Naive thymus-derived CD8-positive, alpha-beta T cell (primary cell): Measurements from ENCODE around the gene PCED1B. TPM values are rescaled to one million over a fixed set of nuclear protein-coding genes. Genes with fewer than 3 reads are reported as not detected.
A peak's percentile ranks its signal among the peaks of the same experiment; 100 is the strongest.

Experiments
- ATAC-seq, 2 donors: fragments of 150-1000 bp; cut with Tn5 transposase in 1 of 2; sonication (Bioruptor Pico), chemical (Tn5 transposase) in 1 of 2; 1 replicate in 1 of 2; 2 replicates in 1 of 2; pipeline ENCODE4 v1.10.0; 2021; ENCODE audit warnings: mild to moderate bottlenecking in 2 of 2, moderate library complexity in 2 of 2
- POLR2A ChIA-PET: fragments of 350-600 bp; sonication (Branson Sonifier 250); formaldehyde crosslinking; loops from one replicate; lab custom pipeline; 2021; ENCODE audit warnings: antibody characterized with exemption; lab: Charles Lee
- DNase-seq, 10 donors: peaks; one replicate each; pipeline versions ENCODE4 v3.0.0 to v3.0.0-alpha.2; 2020 to 2022
- H3K27ac Mint-ChIP-seq, 10 donors: one replicate each; pipeline ENCODE4 v1.8.0; 2020 to 2022; ENCODE audit warnings: mild to moderate bottlenecking in 10 of 10, mixed read lengths in 10 of 10, moderate library complexity in 4 of 10, inconsistent platforms in 1 of 10
- H3K27me3 Mint-ChIP-seq, 5 donors: one replicate each; pipeline ENCODE4 v1.8.0; 2021 to 2022; ENCODE audit warnings: mixed read lengths in 5 of 5
- H3K36me3 Mint-ChIP-seq, 3 donors: one replicate each; pipeline ENCODE4 v1.8.0; 2020 to 2022; ENCODE audit warnings: mixed read lengths in 3 of 3, mild to moderate bottlenecking in 2 of 3, inconsistent platforms in 1 of 3
- H3K4me1 Mint-ChIP-seq, 4 donors: one replicate each; pipeline ENCODE4 v1.8.0; 2021 to 2022; ENCODE audit warnings: mixed read lengths in 4 of 4
- H3K4me3 Mint-ChIP-seq, 10 donors: one replicate each; pipeline ENCODE4 v1.8.0; 2020 to 2022; ENCODE audit warnings: mild to moderate bottlenecking in 10 of 10, mixed read lengths in 10 of 10, moderate library complexity in 6 of 10, inconsistent platforms in 1 of 10
- H3K9me3 Mint-ChIP-seq, 9 donors: one replicate each; pipeline ENCODE4 v1.8.0; 2020 to 2022; ENCODE audit warnings: mixed read lengths in 9 of 9, mild to moderate bottlenecking in 3 of 9, inconsistent platforms in 1 of 9, moderate library complexity in 1 of 9
- polyA plus RNA-seq, 3 donors: library from polyadenylated mRNA; unstranded; fragments of 300-500 nt; fragmentation: Illumina TruSeq; gene quantifications; one replicate each; pipeline ENCODE4 v1.2.3, GENCODE V29; 2021
- total RNA-seq, 8 experiments: library from RNA in 2 of 8; stranded (reverse) in 2 of 8; gene quantifications; one replicate each; pipeline ENCODE4 v1.2.3 and lab custom pipeline; 2021 to 2026

Gene PCED1B
- total and polyA plus RNA-seq, 5 experiments from 2014 or later: 54.9 to 163 (median 83.9) TPM

DNA sequence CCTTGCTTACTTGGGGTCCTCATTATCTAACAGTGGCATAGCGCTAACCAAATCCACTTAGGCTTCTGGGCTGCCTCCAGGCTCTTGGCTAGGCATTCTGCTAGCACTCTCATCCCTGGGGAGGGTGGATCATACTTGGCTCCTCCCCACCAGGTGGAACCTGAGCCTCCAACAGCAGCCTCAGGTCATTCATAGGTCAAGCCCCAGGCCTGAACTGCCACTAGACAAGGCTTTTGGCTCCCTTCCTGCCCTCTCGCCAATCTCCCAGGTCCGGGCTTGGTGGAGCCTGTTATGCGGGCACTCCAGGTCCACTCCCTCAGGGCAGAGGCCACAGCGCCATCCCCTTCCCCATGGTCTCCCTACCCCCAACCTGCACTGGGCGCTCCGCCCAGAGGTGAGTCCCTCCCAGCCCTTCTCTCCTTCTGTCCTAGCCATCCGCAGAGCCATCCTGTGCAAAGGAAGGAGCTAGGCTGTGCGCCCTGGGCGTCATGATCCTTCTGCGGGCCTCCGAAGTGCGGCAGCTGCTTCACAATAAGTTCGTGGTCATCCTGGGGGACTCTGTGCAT is 155.2 kb downstream of the PCED1B start:
- H3K4me3 Mint-ChIP-seq: peak overlapping the region in 1 of 10 donors; percentile 25

DNA sequence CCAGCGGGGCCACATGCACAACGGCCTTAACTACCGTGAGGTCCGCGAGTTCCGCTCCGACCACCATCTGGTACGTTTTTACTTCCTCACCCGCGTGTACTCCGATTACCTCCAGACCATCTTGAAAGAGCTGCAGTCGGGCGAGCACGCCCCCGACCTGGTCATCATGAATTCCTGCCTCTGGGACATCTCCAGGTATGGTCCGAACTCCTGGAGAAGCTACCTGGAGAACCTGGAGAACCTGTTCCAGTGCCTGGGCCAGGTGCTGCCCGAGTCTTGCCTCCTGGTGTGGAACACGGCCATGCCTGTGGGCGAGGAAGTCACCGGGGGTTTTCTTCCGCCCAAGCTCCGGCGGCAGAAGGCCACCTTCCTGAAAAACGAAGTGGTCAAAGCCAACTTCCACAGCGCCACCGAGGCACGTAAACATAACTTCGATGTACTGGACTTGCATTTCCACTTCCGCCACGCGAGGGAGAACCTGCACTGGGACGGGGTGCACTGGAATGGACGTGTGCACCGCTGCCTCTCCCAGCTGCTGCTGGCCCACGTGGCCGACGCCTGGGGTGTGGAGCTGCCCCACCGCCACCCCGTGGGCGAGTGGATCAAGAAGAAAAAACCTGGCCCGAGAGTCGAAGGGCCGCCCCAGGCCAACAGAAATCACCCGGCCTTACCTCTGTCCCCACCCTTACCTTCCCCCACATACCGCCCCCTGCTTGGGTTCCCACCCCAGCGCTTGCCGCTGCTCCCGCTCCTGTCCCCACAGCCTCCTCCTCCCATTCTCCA is 156.0 kb downstream of the PCED1B start:
- peaks cover 26 to 80% (median 64%) of the 10 kb centered on the region in 4 donors for H3K4me1 Mint-ChIP-seq
- no peak for ATAC-seq
- peak overlapping the region in 3 of 10 donors; percentile 36 to 64 (median 49) for H3K4me3 Mint-ChIP-seq
- peaks cover 0 to 11% (median 6%) of the 10 kb centered on the region in 9 donors for H3K9me3 Mint-ChIP-seq
- peaks cover 17 to 79% (median 69%) of the 10 kb centered on the region in 3 donors for H3K36me3 Mint-ChIP-seq
- POLR2A ChIA-PET: interaction anchor here (0.6 to 1.1 kb wide), 4 partner anchors 15 to 182 kb away, joined by 3 to 4 read pairs (median 3); no protein-coding TSS in a partner anchor
- H3K27ac Mint-ChIP-seq: peak overlapping the region in 7 of 10 donors; percentile 34 to 95 (median 86)
- no peak for DNase-seq
- no peaks in the 10 kb centered on the region for H3K27me3 Mint-ChIP-seq

More for the DNA sequence above, 155.2 kb downstream of the PCED1B start:
- Mint-ChIP-seq H3K36me3 (peaks cover 17 to 82% (median 73%) of the 10 kb centered on the region in 3 donors), H3K9me3 (peaks cover 0 to 11% (median 6%) of the 10 kb centered on the region in 9 donors), H3K4me1 (peaks cover 26 to 82% (median 64%) of the 10 kb centered on the region in 4 donors), H3K27ac (peak overlapping the region in 9 of 10 donors; percentile 14 to 78 (median 68)), H3K27me3 (no peaks in the 10 kb centered on the region)
- no peak for ATAC-seq
- no peak for DNase-seq
- POLR2A ChIA-PET: interaction anchor here (0.6 to 0.7 kb wide), 3 partner anchors 16 to 182 kb away, joined by 3 to 4 read pairs (median 3); no protein-coding TSS in a partner anchor

DNA sequence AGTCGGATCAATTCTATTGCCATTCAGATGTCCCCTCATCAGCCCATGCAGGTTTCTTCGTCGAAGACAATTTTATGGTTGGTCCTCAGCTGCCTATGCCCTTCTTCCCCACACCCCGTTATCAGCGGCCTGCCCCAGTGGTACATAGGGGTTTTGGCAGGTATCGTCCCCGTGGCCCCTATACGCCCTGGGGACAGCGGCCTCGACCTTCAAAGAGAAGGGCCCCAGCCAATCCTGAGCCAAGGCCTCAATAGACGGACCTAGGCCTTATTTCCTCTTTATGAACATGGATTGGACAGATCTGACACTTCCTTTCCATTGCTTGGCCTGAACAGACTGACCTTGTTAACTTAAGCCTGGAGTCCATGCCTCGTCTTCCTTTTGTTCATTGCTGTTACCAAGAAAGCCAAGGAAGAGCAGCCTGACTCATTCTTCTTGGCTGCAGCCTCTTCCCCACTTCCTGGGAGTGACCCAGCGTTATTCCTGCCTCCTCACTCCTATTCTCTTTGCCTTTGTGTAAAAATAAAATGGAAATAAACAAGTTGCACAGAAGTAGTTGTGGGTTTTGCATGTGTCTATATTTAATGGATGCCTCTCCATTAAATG is 156.8 kb downstream of the PCED1B start:
- peak overlapping the region; percentile 27 to 95 (median 82) for H3K27ac Mint-ChIP-seq
- no peak for DNase-seq
- peak overlapping the region in 6 of 10 donors; percentile 11 to 64 (median 52) for H3K4me3 Mint-ChIP-seq
- POLR2A ChIA-PET: interaction anchor here (1.0 to 1.1 kb wide), 2 partner anchors 16 to 44 kb away, joined by 3 to 4 read pairs; no protein-coding TSS in a partner anchor
- peaks cover 0 to 11% (median 6%) of the 10 kb centered on the region in 9 donors for H3K9me3 Mint-ChIP-seq
- no peak for ATAC-seq
- H3K27me3 Mint-ChIP-seq: no peaks in the 10 kb centered on the region
- peaks cover 21 to 77% (median 60%) of the 10 kb centered on the region in 4 donors for H3K4me1 Mint-ChIP-seq
- H3K36me3 Mint-ChIP-seq: peaks cover 12 to 72% (median 63%) of the 10 kb centered on the region in 3 donors

DNA sequence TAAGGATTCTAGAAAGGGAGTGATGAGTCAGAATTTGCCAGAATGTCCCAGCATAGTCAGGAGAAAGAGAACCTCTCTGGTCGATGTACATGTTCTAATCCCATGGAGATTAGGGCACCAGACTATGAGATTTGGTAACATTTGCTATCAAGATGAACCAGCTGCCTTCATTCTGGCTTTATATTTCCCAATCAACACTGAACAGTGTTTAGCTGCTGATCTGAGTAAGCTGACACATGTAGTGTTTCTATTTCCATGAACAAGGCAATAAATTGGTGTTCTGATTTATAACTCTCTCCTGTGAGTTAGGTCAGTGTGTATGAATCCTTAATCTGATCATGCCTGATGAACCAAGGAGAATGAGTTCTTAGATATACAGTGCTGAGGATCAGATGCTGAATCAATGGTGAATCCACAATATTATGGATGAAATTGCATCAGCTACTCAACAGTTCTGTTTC is 158.4 kb downstream of the PCED1B start:
- H3K9me3 Mint-ChIP-seq: peaks cover 0 to 9% (median 6%) of the 10 kb centered on the region in 9 donors
- peaks cover 8 to 67% (median 55%) of the 10 kb centered on the region in 3 donors for H3K36me3 Mint-ChIP-seq
- peak overlapping the region; percentile 80 to 95 (median 86) for H3K27ac Mint-ChIP-seq
- peak overlapping the region in 8 of 10 donors; percentile 21 to 78 (median 54) for H3K4me3 Mint-ChIP-seq
- ATAC-seq (no peak), DNase-seq (no peak)
- POLR2A ChIA-PET: interaction anchor here (1.2 to 2.4 kb wide), 2 partner anchors 11 to 39 kb away, joined by 4 to 6 read pairs; no protein-coding TSS in a partner anchor
- peaks cover 23 to 80% (median 63%) of the 10 kb centered on the region in 4 donors for H3K4me1 Mint-ChIP-seq
- no peaks in the 10 kb centered on the region for H3K27me3 Mint-ChIP-seq

DNA sequence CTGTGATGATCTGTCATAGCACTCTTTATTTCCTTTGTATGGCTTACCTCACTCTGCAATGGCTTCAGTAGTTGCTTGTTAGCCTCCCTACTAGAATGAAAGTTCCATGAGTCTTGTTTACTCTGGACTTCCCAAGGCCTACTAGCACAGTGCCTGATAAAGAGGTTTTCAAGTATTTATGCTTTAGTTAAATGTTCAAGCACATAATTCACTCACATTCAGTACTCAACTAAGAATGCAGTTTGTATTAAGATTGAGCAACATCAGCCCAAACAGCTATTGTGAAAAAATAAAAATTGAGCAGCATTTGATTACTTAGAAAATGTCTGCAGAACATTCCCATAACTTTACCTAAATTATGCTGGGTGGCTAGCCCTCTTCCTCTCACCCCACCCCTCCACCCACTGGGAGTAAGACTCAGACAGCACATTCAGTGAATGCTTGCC is 159.3 kb downstream of the PCED1B start:
- DNase-seq (no peak), ATAC-seq (peak; percentile 35 to 56)
- peaks cover 8 to 59% (median 47%) of the 10 kb centered on the region in 3 donors for H3K36me3 Mint-ChIP-seq

DNA sequence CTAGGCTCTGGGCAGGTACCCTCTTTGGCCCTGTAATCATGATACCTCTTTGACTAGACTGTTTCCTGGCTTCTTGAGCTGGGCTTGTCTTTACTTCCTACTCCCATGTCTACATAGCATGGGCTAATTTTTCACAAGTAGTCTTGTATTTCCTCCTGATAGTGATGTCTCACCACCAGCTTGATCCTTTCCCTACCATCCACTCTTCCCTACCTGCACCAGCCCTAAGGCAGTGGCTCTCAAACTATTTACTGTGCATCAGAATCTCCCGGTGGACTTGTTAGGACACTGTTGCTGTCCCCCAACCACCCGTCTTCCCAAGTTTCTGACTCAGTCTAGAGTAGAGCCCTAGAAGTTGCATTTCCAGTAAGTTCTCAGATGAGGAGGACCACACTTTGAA is 163.0 kb downstream of the PCED1B start:
- DNase-seq: no peak
- Mint-ChIP-seq H3K36me3 (peaks cover 0 to 29% (median 23%) of the 10 kb centered on the region in 3 donors), H3K27ac (peak overlapping the region; percentile 22 to 86 (median 56)), H3K4me3 (no peak overlapping the region), H3K9me3 (peaks cover 0 to 4% (median 0%) of the 10 kb centered on the region in 9 donors), H3K4me1 (peaks cover 18 to 68% (median 41%) of the 10 kb centered on the region in 4 donors), H3K27me3 (no peaks in the 10 kb centered on the region)
- no peak for ATAC-seq
- POLR2A ChIA-PET: interaction anchor here (0.6 to 1.7 kb wide), 7 partner anchors 9 to 163 kb away, joined by 3 to 7 read pairs (median 4); partner anchors contain the start of genes AMIGO2 and PCED1B

More for the DNA sequence above, 159.3 kb downstream of the PCED1B start:
- peaks cover 0 to 9% (median 6%) of the 10 kb centered on the region in 9 donors for H3K9me3 Mint-ChIP-seq
- H3K27ac Mint-ChIP-seq: peak overlapping the region; percentile 80 to 95 (median 86)
- H3K4me1 Mint-ChIP-seq: peaks cover 23 to 76% (median 63%) of the 10 kb centered on the region in 4 donors
- no peaks in the 10 kb centered on the region for H3K27me3 Mint-ChIP-seq
- POLR2A ChIA-PET: interaction anchor here (1.1 to 2.4 kb wide), 2 partner anchors 12 to 31 kb away, joined by 3 to 6 read pairs; no protein-coding TSS in a partner anchor
- H3K4me3 Mint-ChIP-seq: peak overlapping the region in 9 of 10 donors; percentile 21 to 78 (median 49)

DNA sequence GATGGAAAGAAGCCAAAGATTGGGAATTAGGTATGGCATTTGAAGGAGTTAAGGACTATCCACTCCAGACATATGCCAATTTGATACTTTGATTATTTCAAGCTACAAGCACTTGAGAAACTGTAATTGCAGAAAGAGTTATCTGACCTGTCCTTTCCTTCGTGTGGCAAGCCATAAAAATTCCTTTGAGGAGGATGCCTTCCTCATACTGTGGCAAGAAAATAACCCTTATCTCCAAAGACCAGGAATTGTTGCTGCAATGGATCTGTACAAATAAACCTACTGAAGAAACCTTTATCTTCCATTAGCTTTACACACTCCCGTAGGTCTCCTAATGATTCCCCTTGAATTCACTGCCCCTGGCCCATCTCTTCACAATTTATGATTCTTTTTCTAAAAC is 165.4 kb downstream of the PCED1B start:
- H3K4me1 Mint-ChIP-seq: peaks cover 15 to 60% (median 24%) of the 10 kb centered on the region in 4 donors
- H3K9me3 Mint-ChIP-seq: peaks cover 0 to 5% (median 0%) of the 10 kb centered on the region in 9 donors
- no peak overlapping the region for H3K4me3 Mint-ChIP-seq
- H3K36me3 Mint-ChIP-seq: peaks cover 0 to 36% (median 26%) of the 10 kb centered on the region in 3 donors
- ATAC-seq (no peak), DNase-seq (no peak)
- H3K27me3 Mint-ChIP-seq: no peaks in the 10 kb centered on the region
- POLR2A ChIA-PET: interaction anchor here (0.6 to 2.7 kb wide), 4 partner anchors 17 to 143 kb away, joined by 3 to 7 read pairs (median 6); no protein-coding TSS in a partner anchor
- peak overlapping the region in 3 of 10 donors; percentile 11 to 46 (median 21) for H3K27ac Mint-ChIP-seq

DNA sequence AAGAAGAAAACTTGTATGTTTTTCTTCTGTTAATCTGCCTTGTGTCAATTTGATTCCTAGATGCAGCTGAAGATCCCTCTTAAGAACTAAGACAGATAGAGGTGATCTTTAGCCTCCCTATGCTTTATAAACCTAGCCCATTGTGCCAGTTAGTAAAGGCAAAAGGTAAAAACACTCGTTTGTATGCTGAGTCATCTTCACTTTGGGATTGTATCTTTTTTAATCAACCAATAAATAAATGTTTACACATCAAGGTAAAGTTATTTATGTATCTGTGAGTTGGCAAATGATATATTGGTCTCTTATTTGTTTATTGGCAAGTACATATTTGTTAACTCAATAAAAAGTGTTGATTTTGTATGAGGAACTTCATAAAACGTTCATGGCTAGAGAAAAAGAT is 166.2 kb downstream of the PCED1B start:
- no peak for ATAC-seq
- Mint-ChIP-seq H3K27me3 (no peaks in the 10 kb centered on the region), H3K4me1 (peaks cover 18 to 63% (median 20%) of the 10 kb centered on the region in 4 donors), H3K4me3 (no peak overlapping the region), H3K9me3 (peaks cover 0 to 13% (median 4%) of the 10 kb centered on the region in 9 donors), H3K36me3 (peaks cover 5 to 40% (median 33%) of the 10 kb centered on the region in 3 donors), H3K27ac (peak overlapping the region in 2 of 10 donors; percentile 22 to 53)
- POLR2A ChIA-PET: interaction anchor here (0.8 to 2.7 kb wide), 3 partner anchors 18 to 27 kb away, joined by 3 to 7 read pairs (median 5); no protein-coding TSS in a partner anchor
- no peak for DNase-seq

DNA sequence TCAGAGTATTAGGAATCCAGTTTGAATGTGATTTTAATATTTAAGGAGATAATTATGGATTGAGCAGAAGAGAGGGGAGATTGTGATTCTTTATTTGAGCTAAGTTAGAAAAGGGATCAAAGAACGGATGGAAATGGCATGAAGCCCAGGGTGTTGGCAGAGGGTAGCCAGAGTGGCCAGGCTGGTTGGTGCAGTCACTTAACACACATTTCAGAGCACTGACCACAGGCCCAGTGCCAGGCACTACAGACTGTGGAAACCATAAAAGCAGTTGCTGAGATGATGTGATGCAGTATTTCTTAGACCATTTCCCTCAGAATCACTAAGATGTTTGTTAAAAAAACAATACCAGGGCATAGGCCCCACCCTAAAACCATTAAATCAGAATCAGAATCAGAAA is 168.0 kb downstream of the PCED1B start:
- no peak for DNase-seq
- Mint-ChIP-seq H3K27ac (peak overlapping the region in 4 of 10 donors; percentile 3 to 56 (median 50)), H3K36me3 (peaks cover 18 to 45% (median 42%) of the 10 kb centered on the region in 3 donors), H3K4me1 (peaks cover 4 to 57% (median 15%) of the 10 kb centered on the region in 4 donors), H3K4me3 (no peak overlapping the region), H3K27me3 (no peaks in the 10 kb centered on the region), H3K9me3 (peaks cover 0 to 26% (median 8%) of the 10 kb centered on the region in 9 donors)
- ATAC-seq: no peak
- POLR2A ChIA-PET: interaction anchor here (0.9 kb wide), 1 partner anchor 19 kb away, joined by 3 read pairs; no protein-coding TSS in a partner anchor

DNA sequence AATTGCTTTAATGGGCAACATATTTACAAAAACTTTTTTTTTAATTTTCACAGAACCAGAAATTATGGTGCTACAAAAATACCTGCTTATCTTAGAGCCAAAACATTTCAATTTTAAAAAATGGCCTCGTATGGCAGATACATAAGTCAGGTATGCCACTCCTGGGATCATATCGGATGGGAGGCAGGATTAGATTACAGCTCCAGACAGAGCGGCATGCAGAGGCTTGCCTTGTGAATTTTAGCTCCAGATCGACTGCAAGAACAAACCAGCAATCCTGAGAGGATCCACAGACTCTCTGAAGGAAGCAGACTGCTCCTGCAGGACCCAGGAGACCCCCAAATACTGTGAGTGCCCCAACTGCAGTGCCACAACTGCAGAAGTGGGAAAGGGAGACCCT is 169.7 kb downstream of the PCED1B start:
- ATAC-seq: no peak
- POLR2A ChIA-PET: interaction anchor here (1.5 kb wide), 1 partner anchor 58 kb away, joined by 4 read pairs; no protein-coding TSS in a partner anchor
- Mint-ChIP-seq H3K4me1 (peaks cover 6 to 63% (median 16%) of the 10 kb centered on the region in 4 donors), H3K9me3 (peaks cover 0 to 43% (median 24%) of the 10 kb centered on the region in 9 donors), H3K4me3 (peak overlapping the region in 5 of 10 donors; percentile 19 to 87 (median 63)), H3K27me3 (no peaks in the 10 kb centered on the region), H3K27ac (peak overlapping the region in 5 of 10 donors; percentile 66 to 94 (median 74)), H3K36me3 (peaks cover 29 to 59% (median 43%) of the 10 kb centered on the region in 3 donors)
- DNase-seq: no peak
